A549 (cell line): ENCODE measurements around the gene ITGB2. TPM values are rescaled to one million over a fixed set of nuclear protein-coding genes. Genes with fewer than 3 reads are reported as not detected.

ENCODE experiments used
- ATAC-seq, 2 experiments: fragments of 200-7000 bp in 1 of 2; fragments of >200 bp in 1 of 2; cut with Nextera tagmentation in 1 of 2; cut with Tn5 transposase in 1 of 2; 3 replicates each; pipeline versions ENCODE4 v1.8.0 to v1.9.1; 2018 to 2020; ENCODE audit warnings: mild to moderate bottlenecking in 1 of 2, moderate library complexity in 1 of 2
- CTCF ChIA-PET: fragments of 300-600 bp; sonication (Branson Sonifier 250); formaldehyde crosslinking; extraction: SDS; loops from one replicate; lab custom pipeline; 2021; ENCODE audit warnings: antibody characterized with exemption, inconsistent platforms; lab: Yijun Ruan, JAX
- POLR2A ChIA-PET: fragments of 350-600 bp; formaldehyde crosslinking; extraction: SDS; loops from one replicate; lab custom pipeline; 2021; ENCODE audit warnings: antibody characterized with exemption, inconsistent platforms; lab: Yijun Ruan, JAX
- DNase-seq, 2 experiments: peaks; one replicate each; pipeline versions ENCODE4 v3.0.0 to v3.0.0-alpha.2; 2011 to 2016; ENCODE audit warnings: low read depth in 1 of 2, low spot score in 1 of 2
- FAIRE-seq: peaks from 2 replicates; lab custom pipeline; 2011; peaks lifted over from hg19 to GRCh38; lab: Jason Lieb, UNC
- H3K27ac ChIP-seq, 2 experiments: fragments of >200 bp; sonication (Bioruptor Twin); formaldehyde crosslinking; 3 replicates each; pipeline ENCODE4 v1.5.1; 2016 to 2017
- H3K4me1 ChIP-seq: fragments of >200 bp; sonication (Bioruptor Twin); formaldehyde crosslinking; 3 replicates; pipeline ENCODE4 v1.6.1; 2016
- H3K4me2 ChIP-seq: fragments of >200 bp; sonication (Bioruptor Twin); formaldehyde crosslinking; 3 replicates; pipeline ENCODE4 v1.6.1; 2016
- H3K4me3 ChIP-seq: fragments of >200 bp; sonication (Bioruptor Twin); formaldehyde crosslinking; 3 replicates; pipeline ENCODE4 v1.5.1; 2016
- H3K9me3 ChIP-seq: fragments of >200 bp; sonication (Bioruptor Twin); formaldehyde crosslinking; 3 replicates; pipeline ENCODE4 v1.6.1; 2016
- CBX8 ChIP-seq: fragments of 200-600 bp; sonication (generic); IDR thresholded peaks from 2 replicates; pipeline ENCODE4 v1.6.1; 2016
- CEBPB ChIP-seq, 2 experiments: fragments of >200 bp in 1 of 2; sonication (Bioruptor Twin) in 1 of 2; formaldehyde crosslinking in 1 of 2; IDR thresholded peaks; 2 replicates each; pipeline ENCODE4 v1.6.1; 2012 to 2016
- CHD4 ChIP-seq: fragments of 200-600 bp; sonication (generic); IDR thresholded peaks from 2 replicates; pipeline ENCODE4 v1.6.1; 2016; ENCODE audit warnings: antibody characterized with exemption, mild to moderate bottlenecking, borderline replicate concordance
- E2F6 ChIP-seq: IDR thresholded peaks from 2 replicates; pipeline ENCODE4 v1.6.1; 2012; ENCODE audit warnings: low read depth, borderline replicate concordance
- EHMT2 ChIP-seq: fragments of 200-600 bp; sonication (generic); IDR thresholded peaks from 2 replicates; pipeline ENCODE4 v1.6.1; 2016; ENCODE audit warnings: antibody characterized with exemption, low read depth, mild to moderate bottlenecking, moderate library complexity
- ELK1 ChIP-seq: fragments of 150-350 bp; IDR thresholded peaks from 2 replicates; pipeline ENCODE4 v1.6.1; 2014; ENCODE audit warnings: low read depth, mild to moderate bottlenecking, low read length
- EP300 ChIP-seq, 2 experiments: fragments of >200 bp; sonication (Bioruptor Twin); formaldehyde crosslinking; IDR thresholded peaks; 2 replicates in 1 of 2; 3 replicates in 1 of 2; pipeline ENCODE4 v1.6.1; 2016 to 2017
- ESRRA ChIP-seq: fragments of 150-350 bp; IDR thresholded peaks from 2 replicates; pipeline ENCODE4 v1.6.1; 2014; ENCODE audit warnings: mild to moderate bottlenecking, low read length, borderline replicate concordance
- FOXS1 ChIP-seq: fragments of 250-450 bp; sonication (Bioruptor Pico); IDR thresholded peaks from 2 replicates; pipeline ENCODE4 v1.5.0; 2020; ENCODE audit warnings: mild to moderate bottlenecking, moderate library complexity
- HDAC2 ChIP-seq: fragments of 200-600 bp; sonication (generic); IDR thresholded peaks from 2 replicates; pipeline ENCODE4 v1.6.1; 2016
- HOXA7 ChIP-seq: fragments of 250-450 bp; sonication (Bioruptor Pico); IDR thresholded peaks from 2 replicates; pipeline ENCODE4 v1.5.0; 2020; ENCODE audit warnings: mild to moderate bottlenecking, moderate library complexity
- HOXB13 ChIP-seq: fragments of 250-450 bp; sonication (Bioruptor Pico); IDR thresholded peaks from 2 replicates; pipeline ENCODE4 v1.5.0; 2020; ENCODE audit warnings: low read depth, mild to moderate bottlenecking, moderate library complexity
- KDM5A ChIP-seq: fragments of 200-600 bp; sonication (generic); IDR thresholded peaks from 2 replicates; pipeline ENCODE4 v1.6.1; 2016; ENCODE audit warnings: antibody characterized with exemption, mild to moderate bottlenecking
- MAFK ChIP-seq: fragments of 450-650 bp; IDR thresholded peaks from 2 replicates; pipeline ENCODE4 v1.6.1; 2014; ENCODE audit not compliant: partially characterized antibody
- MYC ChIP-seq: IDR thresholded peaks from 2 replicates; pipeline ENCODE4 v1.6.1; 2012; ENCODE audit warnings: mild to moderate bottlenecking, inconsistent platforms, low read length, improper control_type of control experiment, borderline replicate concordance
- NPAS2 ChIP-seq: fragments of 250-450 bp; sonication (Bioruptor Pico); IDR thresholded peaks from 2 replicates; pipeline ENCODE4 v1.8.0; 2022; ENCODE audit warnings: mild to moderate bottlenecking, moderate library complexity, borderline replicate concordance
- PHF8 ChIP-seq: fragments of 200-600 bp; sonication (generic); IDR thresholded peaks from 2 replicates; pipeline ENCODE4 v1.6.1; 2016; ENCODE audit warnings: low read depth, mild to moderate bottlenecking, antibody characterized with exemption, moderate library complexity, borderline replicate concordance
- POLR2A ChIP-seq: IDR thresholded peaks from 2 replicates; pipeline ENCODE4 v1.6.1; 2012; ENCODE audit warnings: mild to moderate bottlenecking, low read length
- RAD21 ChIP-seq, 2 experiments: fragments of >200 bp in 1 of 2; sonication (Bioruptor Twin) in 1 of 2; formaldehyde crosslinking in 1 of 2; IDR thresholded peaks in 1 of 2; conservative IDR thresholded peaks in 1 of 2; 2 replicates in 1 of 2; 3 replicates in 1 of 2; pipeline ENCODE4 v1.6.1; 2012 to 2018; ENCODE audit warnings: inconsistent platforms in 1 of 2
- REST ChIP-seq: fragments of 200-600 bp; sonication (generic); IDR thresholded peaks from 2 replicates; pipeline ENCODE4 v1.6.1; 2016; ENCODE audit warnings: antibody characterized with exemption, mild to moderate bottlenecking, moderate library complexity
- RFX5 ChIP-seq: fragments of 450-650 bp; IDR thresholded peaks from 2 replicates; pipeline ENCODE4 v1.7.1; 2014; ENCODE audit warnings: antibody characterized with exemption, mild to moderate bottlenecking, moderate library complexity
- SMC3 ChIP-seq: fragments of >200 bp; sonication (Bioruptor Twin); formaldehyde crosslinking; IDR thresholded peaks from 3 replicates; pipeline ENCODE4 v1.6.1; 2018; ENCODE audit warnings: inconsistent platforms
- USF2 ChIP-seq: fragments of 450-650 bp; IDR thresholded peaks from 2 replicates; pipeline ENCODE4 v1.6.1; 2014; ENCODE audit warnings: antibody characterized with exemption
- ZFP36 ChIP-seq: fragments of 450-650 bp; IDR thresholded peaks from 2 replicates; pipeline ENCODE4 v1.6.1; 2014; ENCODE audit warnings: borderline replicate concordance; ENCODE audit not compliant: partially characterized antibody
- WGBS: methylation state at CpG from one replicate; pipeline ENCODE4 v1.1.6; 2017; ENCODE audit errors: missing lambda C conversion rate; 5-methylcytosine and 5-hydroxymethylcytosine counted together
- polyA plus RNA-seq, 4 experiments: library from polyadenylated mRNA; depleted of rRNA in 3 of 4; stranded (reverse); fragments of >200 nt; fragmentation: RNase III in 1 of 4; extraction: RNeasy Plus Mini Kit Qiagen cat#74134 plus additional on column Dnase treatment in 1 of 4; gene quantifications; 2 replicates in 3 of 4; 3 replicates in 1 of 4; pipeline ENCODE4 v1.2.3, GENCODE V29; 2011 to 2017

The ITGB2 gene
- polyA plus RNA-seq, 2 of the 4 experiments (the other 2 are of a cell fraction) = 0.46 to 0.59 TPM

GRCh38 chr21:44862869-44863685 lies 57.6 kb downstream of the ITGB2 start:
- FAIRE-seq (no peak), ATAC-seq (no peak), DNase-seq (no peak)
- WGBS = 95% methylated on average over 8 of the region's 25 CpGs
- no peak overlapping the region for H3K4me2 ChIP-seq
- no peak overlapping the region for H3K27ac ChIP-seq
- peaks cover 19% of the 10 kb centered on the region for H3K4me1 ChIP-seq
- CTCF ChIA-PET = no interaction called here
- POLR2A ChIA-PET = no interaction called here
- TF ChIP-seq E2F6 = no peak
- TF ChIP-seq PHF8 = no peak
- no peak for TF ChIP-seq HDAC2
- no peak for TF ChIP-seq MYC
- no peak for TF ChIP-seq RFX5
- TF ChIP-seq HOXA7 (CRISPR knock-in tag) = no peak
- no peak for TF ChIP-seq RAD21 (conservative IDR thresholded peaks at IDR 0.05 in 1 of 2, IDR thresholded peaks at IDR 0.05 in 1 of 2)
- no peak for TF ChIP-seq EHMT2
- TF ChIP-seq CBX8 = no peak
- no peak for TF ChIP-seq HOXB13 (CRISPR knock-in tag)
- H3K9me3 ChIP-seq = no peaks in the 10 kb centered on the region
- no peak overlapping the region for H3K4me3 ChIP-seq

GRCh38 chr21:44858791-44859190 lies 61.9 kb downstream of the ITGB2 start:
- no peaks in the 10 kb centered on the region for H3K4me1 ChIP-seq
- ATAC-seq (no peak), FAIRE-seq (no peak), DNase-seq (no peak)
- ChIA-PET CTCF (no interaction called here), POLR2A (no interaction called here)
- no peak overlapping the region for H3K27ac ChIP-seq
- TF ChIP-seq SMC3 = no peak
- TF ChIP-seq EP300 (IDR thresholded peaks at IDR 0.05) = no peak
- TF ChIP-seq REST = no peak
- no peak for TF ChIP-seq POLR2A
- no peak for TF ChIP-seq EHMT2
- no peaks in the 10 kb centered on the region for H3K9me3 ChIP-seq
- no peak overlapping the region for H3K4me3 ChIP-seq
- H3K4me2 ChIP-seq = no peak overlapping the region
- WGBS = 93% methylated on average over 10 of the region's 10 CpGs

GRCh38 chr21:44858291-44858690 lies 62.4 kb downstream of the ITGB2 start:
- ChIA-PET POLR2A (no interaction called here), CTCF (interaction anchor here (1.2 to 1.4 kb wide), 2 partner anchors 12 to 55 kb away, joined by 3 read pairs; no protein-coding TSS in a partner anchor)
- H3K27ac ChIP-seq = no peak overlapping the region
- FAIRE-seq (no peak), ATAC-seq (no peak), DNase-seq (no peak)
- H3K4me1 ChIP-seq = no peaks in the 10 kb centered on the region
- no peak overlapping the region for H3K4me3 ChIP-seq
- H3K9me3 ChIP-seq = no peaks in the 10 kb centered on the region
- WGBS = 94% methylated on average over 15 of the region's 15 CpGs
- no peak overlapping the region for H3K4me2 ChIP-seq
- TF ChIP-seq FOXS1 (no peak), USF2 (no peak), REST (no peak), CEBPB (IDR thresholded peaks at IDR 0.05) (no peak), ESRRA (no peak), ELK1 (no peak), NPAS2 (CRISPR knock-in tag) (no peak), ZFP36 (no peak), MAFK (no peak), CHD4 (no peak), KDM5A (no peak)
